GM23338 (cell line): ENCODE results near the gene ALDH1L2. TPM values are rescaled to one million over a fixed set of nuclear protein-coding genes. Genes with fewer than 3 reads are reported as not detected.
A peak's percentile ranks its signal among the peaks of the same experiment; 100 is the strongest.

ENCODE experiments used
- ATAC-seq: fragments of 200-7000 bp; cut with Tn5 transposase; 3 replicates; pipeline ENCODE4 v1.9.1; 2020
- DNase-seq: peaks from one replicate; pipeline ENCODE4 v3.0.0-alpha.2; 2015; ENCODE audit warnings: low spot score
- H2AFZ ChIP-seq: fragments of 200-600 bp; sonication (generic); 2 replicates; pipeline ENCODE4 v1.8.0; 2016; ENCODE audit warnings: antibody characterized with exemption, mild to moderate bottlenecking, moderate library complexity
- H3F3A ChIP-seq: fragments of 200-600 bp; sonication (generic); replicated peaks from 2 replicates; pipeline ENCODE4 v1.8.0; 2017; ENCODE audit warnings: antibody characterized with exemption, mixed run types, low read depth
- H3K27ac ChIP-seq: fragments of 200-600 bp; sonication (generic); 2 replicates; pipeline ENCODE4 v1.6.1; 2016; ENCODE audit warnings: low read depth
- H3K27me3 ChIP-seq: fragments of 200-600 bp; sonication (generic); 2 replicates; pipeline ENCODE4 v1.8.0; 2016; ENCODE audit warnings: mild to moderate bottlenecking, mixed run types, moderate library complexity; ENCODE audit not compliant: insufficient read depth
- H3K36me3 ChIP-seq: fragments of 200-600 bp; sonication (generic); 2 replicates; pipeline ENCODE4 v1.8.0; 2016; ENCODE audit warnings: mild to moderate bottlenecking; ENCODE audit not compliant: insufficient read depth
- H3K4me1 ChIP-seq: fragments of 200-600 bp; sonication (generic); 2 replicates; pipeline ENCODE4 v1.8.0; 2016; ENCODE audit warnings: mild to moderate bottlenecking, moderate library complexity; ENCODE audit not compliant: insufficient read depth
- H3K4me2 ChIP-seq: fragments of 200-600 bp; sonication (generic); 2 replicates; pipeline ENCODE4 v1.7.1; 2017; ENCODE audit warnings: mixed run types
- H3K4me3 ChIP-seq: fragments of 200-600 bp; sonication (generic); 2 replicates; pipeline ENCODE4 v1.6.1; 2016; ENCODE audit warnings: mixed run types
- H3K79me2 ChIP-seq: fragments of 200-600 bp; sonication (generic); replicated peaks from 2 replicates; pipeline ENCODE4 v1.8.0; 2017; ENCODE audit warnings: mild to moderate bottlenecking; ENCODE audit not compliant: insufficient read depth
- H3K9me2 ChIP-seq: fragments of 200-600 bp; sonication (generic); 2 replicates; pipeline ENCODE4 v1.8.0; 2017; ENCODE audit not compliant: insufficient read depth
- H4K20me1 ChIP-seq: fragments of 200-600 bp; sonication (generic); replicated peaks from 2 replicates; pipeline ENCODE4 v1.8.0; 2017; ENCODE audit warnings: mild to moderate bottlenecking; ENCODE audit not compliant: insufficient read depth
- H3K27ac Mint-ChIP-seq: 2 replicates; pipeline ENCODE4 v1.8.0; 2020; ENCODE audit warnings: inconsistent platforms, mild to moderate bottlenecking, moderate library complexity, mixed read lengths
- H3K27me3 Mint-ChIP-seq: 3 replicates; pipeline ENCODE4 v1.8.0; 2022; ENCODE audit warnings: low read depth, mild to moderate bottlenecking, moderate library complexity, mixed read lengths, inconsistent platforms; ENCODE audit not compliant: insufficient read depth, poor library complexity
- H3K36me3 Mint-ChIP-seq: 3 replicates; pipeline ENCODE4 v1.8.0; 2021; ENCODE audit warnings: low read depth, mild to moderate bottlenecking, inconsistent platforms, moderate library complexity, mixed read lengths
- H3K4me1 Mint-ChIP-seq: 3 replicates; pipeline ENCODE4 v1.8.0; 2020; ENCODE audit warnings: mild to moderate bottlenecking, inconsistent platforms, mixed read lengths
- H3K4me3 Mint-ChIP-seq: 3 replicates; pipeline ENCODE4 v1.8.0; 2021; ENCODE audit warnings: moderate library complexity, mild to moderate bottlenecking, inconsistent platforms, mixed read lengths
- H3K9me3 Mint-ChIP-seq: 3 replicates; pipeline ENCODE4 v1.8.0; 2020; ENCODE audit warnings: moderate library complexity, mild to moderate bottlenecking, inconsistent platforms, mixed read lengths
- CTCF ChIP-seq, 2 experiments: fragments of 200-600 bp in 1 of 2; sonication (generic) in 1 of 2; conservative IDR thresholded peaks; 2 replicates each; pipeline versions ENCODE4 v1.5.1 to v1.6.1; 2016 to 2017; ENCODE audit warnings: antibody characterized with exemption in 2 of 2, low read depth in 2 of 2, mild to moderate bottlenecking in 2 of 2, moderate library complexity in 1 of 2
- EZH2 ChIP-seq: fragments of 200-600 bp; sonication (generic); IDR thresholded peaks from one replicate; pipeline ENCODE4 v1.8.0; 2017; ENCODE audit warnings: antibody characterized with exemption, mild to moderate bottlenecking, low read depth; ENCODE audit not compliant: unreplicated experiment
- EZH2phosphoT487 ChIP-seq: fragments of 200-600 bp; sonication (generic); IDR thresholded peaks from one replicate; pipeline ENCODE4 v1.8.1; 2018; ENCODE audit warnings: antibody characterized with exemption; ENCODE audit not compliant: unreplicated experiment
- JUNB ChIP-seq: IDR thresholded peaks from one replicate; pipeline ENCODE4 v1.6.1; 2016; ENCODE audit warnings: antibody characterized with exemption; ENCODE audit not compliant: unreplicated experiment
- POLR2AphosphoS5 ChIP-seq: IDR thresholded peaks from 2 replicates; pipeline ENCODE4 v1.6.1; 2016; ENCODE audit warnings: antibody characterized with exemption, low read depth
- REST ChIP-seq: IDR thresholded peaks from one replicate; pipeline ENCODE4 v1.6.1; 2018; ENCODE audit warnings: antibody characterized with exemption; ENCODE audit not compliant: unreplicated experiment
- STAT1 ChIP-seq: IDR thresholded peaks from one replicate; pipeline ENCODE4 v1.6.1; 2016; ENCODE audit warnings: antibody characterized with exemption; ENCODE audit not compliant: unreplicated experiment
- ZNF114 ChIP-seq: fragments of 250-450 bp; sonication (Bioruptor Pico); IDR thresholded peaks from 2 replicates; pipeline ENCODE4 v1.5.0; 2020; ENCODE audit warnings: mild to moderate bottlenecking, moderate library complexity
- ZNF331 ChIP-seq: fragments of 250-450 bp; sonication (Bioruptor Pico); IDR thresholded peaks from 2 replicates; pipeline ENCODE4 v1.5.0; 2020; ENCODE audit warnings: low read depth, mild to moderate bottlenecking, moderate library complexity
- polyA plus RNA-seq: library from polyadenylated mRNA; unstranded; fragments of >200 nt; fragmentation: Nextera tagmentation; extraction: Ambion mirVana; gene quantifications from 2 replicates; pipeline ENCODE4 v1.2.1, GENCODE V29; 2016
- total RNA-seq: library from RNA; depleted of rRNA; stranded (reverse); fragments of >200 nt; shearing (Covaris generic); gene quantifications from 2 replicates; pipeline ENCODE4 v1.2.3, GENCODE V29; 2014

Gene ALDH1L2
- total and polyA plus RNA-seq, 2 experiments from 2014 or later: 5.8 to 9.1 TPM

GRCh38 chr12:104974626-104975290, 109.5 kb downstream of the ALDH1L2 start (continued):
- no peak for TF ChIP-seq CTCF (conservative IDR thresholded peaks at IDR 0.05; ENCODE audit: low read depth in 2 of 2)
- no peak for TF ChIP-seq JUNB
- no peak for TF ChIP-seq ZNF114 (CRISPR knock-in tag)
- TF ChIP-seq POLR2AphosphoS5: no peak

- no peaks in the 10 kb centered on the region for H3K36me3 Mint-ChIP-seq
- Histone ChIP-seq H4K20me1 (no peaks in the 10 kb centered on the region), H3K4me1 (no peaks in the 10 kb centered on the region), H3K27ac (no peak overlapping the region), H2AFZ (peak overlapping the region; percentile 8; the same call in 1 of the 2 replicates), H3K4me3 (no peak overlapping the region), H3K79me2 (no peaks in the 10 kb centered on the region), H3K4me2 (no peak overlapping the region), H3K9me2 (no peaks in the 10 kb centered on the region), H3K36me3 (no peaks in the 10 kb centered on the region), H3K27me3 (no peaks in the 10 kb centered on the region), H3F3A (no peaks in the 10 kb centered on the region)
- H3K27ac Mint-ChIP-seq: no peak overlapping the region
- no peaks in the 10 kb centered on the region for H3K4me1 Mint-ChIP-seq
- peaks cover 6% of the 10 kb centered on the region for H3K27me3 Mint-ChIP-seq
- no peaks in the 10 kb centered on the region for H3K9me3 Mint-ChIP-seq
- no peak overlapping the region for H3K4me3 Mint-ChIP-seq
- DNase-seq (no peak), ATAC-seq (no peak)
- no peak for TF ChIP-seq EZH2phosphoT487
Measured at GRCh38 chr12:104973250-104973649, 111.0 kb downstream of the ALDH1L2 start.

- no peak overlapping the region for H3K4me3 ChIP-seq
- H2AFZ ChIP-seq: 0 out of 2 replicates have a peak overlapping the region, but pooled peaks have one; percentile 56
- no peaks in the 10 kb centered on the region for H3K79me2 ChIP-seq
- no peaks in the 10 kb centered on the region for H3F3A ChIP-seq
- H3K27me3 Mint-ChIP-seq: peaks cover 2% of the 10 kb centered on the region
- ATAC-seq: no peak
- H4K20me1 ChIP-seq: no peaks in the 10 kb centered on the region
- no peak overlapping the region for H3K4me3 Mint-ChIP-seq
- H3K27ac ChIP-seq: no peak overlapping the region
- H3K4me1 Mint-ChIP-seq: no peaks in the 10 kb centered on the region
- H3K36me3 ChIP-seq: no peaks in the 10 kb centered on the region
- no peaks in the 10 kb centered on the region for H3K27me3 ChIP-seq
- no peaks in the 10 kb centered on the region for H3K36me3 Mint-ChIP-seq
- H3K4me2 ChIP-seq: no peak overlapping the region
- no peak for DNase-seq
- no peaks in the 10 kb centered on the region for H3K9me3 Mint-ChIP-seq
- H3K27ac Mint-ChIP-seq: no peak overlapping the region
- no peaks in the 10 kb centered on the region for H3K9me2 ChIP-seq
- no peaks in the 10 kb centered on the region for H3K4me1 ChIP-seq
- TF ChIP-seq ZNF331: no peak
- TF ChIP-seq REST: no peak
- TF ChIP-seq ZNF114 (CRISPR knock-in tag): no peak
- no peak for TF ChIP-seq POLR2AphosphoS5
- no peak for TF ChIP-seq STAT1
- no peak for TF ChIP-seq EZH2
Measured at GRCh38 chr12:104971306-104971705, 113.0 kb downstream of the ALDH1L2 start.
